ENCODE data around the gene ARMH1.
A peak's percentile ranks its signal among the peaks of the same experiment; 100 is the strongest.

GRCh38 chr1:44653107-44653964 is 21.2 kb upstream of the ARMH1 start:
- TF ChIP-seq POLR2A (IDR thresholded peaks at IDR 0.05): no peak
- TF ChIP-seq, protein P1, sequence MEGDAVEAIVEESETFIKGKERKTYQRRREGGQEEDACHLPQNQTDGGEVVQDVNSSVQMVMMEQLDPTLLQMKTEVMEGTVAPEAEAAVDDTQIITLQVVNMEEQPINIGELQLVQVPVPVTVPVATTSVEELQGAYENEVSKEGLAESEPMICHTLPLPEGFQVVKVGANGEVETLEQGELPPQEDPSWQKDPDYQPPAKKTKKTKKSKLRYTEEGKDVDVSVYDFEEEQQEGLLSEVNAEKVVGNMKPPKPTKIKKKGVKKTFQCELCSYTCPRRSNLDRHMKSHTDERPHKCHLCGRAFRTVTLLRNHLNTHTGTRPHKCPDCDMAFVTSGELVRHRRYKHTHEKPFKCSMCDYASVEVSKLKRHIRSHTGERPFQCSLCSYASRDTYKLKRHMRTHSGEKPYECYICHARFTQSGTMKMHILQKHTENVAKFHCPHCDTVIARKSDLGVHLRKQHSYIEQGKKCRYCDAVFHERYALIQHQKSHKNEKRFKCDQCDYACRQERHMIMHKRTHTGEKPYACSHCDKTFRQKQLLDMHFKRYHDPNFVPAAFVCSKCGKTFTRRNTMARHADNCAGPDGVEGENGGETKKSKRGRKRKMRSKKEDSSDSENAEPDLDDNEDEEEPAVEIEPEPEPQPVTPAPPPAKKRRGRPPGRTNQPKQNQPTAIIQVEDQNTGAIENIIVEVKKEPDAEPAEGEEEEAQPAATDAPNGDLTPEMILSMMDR (IDR thresholded peaks at IDR 0.05): peak in 4 of 12 donors; percentile 1 to 27 (median 5)

All from heart left ventricle (tissue), 13 donors.